AG08396 (cell line): ENCODE measurements around the gene PKIB.

Experiments used
- DNase-seq: peaks from one replicate; pipeline ENCODE4 v3.0.0; 2012; ENCODE audit warnings: low spot score, mixed read lengths

Gene PKIB

GRCh38 chr6:122669418-122669817 lies 59.2 kb downstream of the PKIB start:
- no peak for DNase-seq

GRCh38 chr6:122669868-122670267 lies 59.7 kb downstream of the PKIB start:
- DNase-seq: no peak

- no peak for DNase-seq
These were observed 61.0 kb downstream of the PKIB start for GRCh38 chr6:122671251-122671650.

GRCh38 chr6:122673343-122673961 lies 63.2 kb downstream of the PKIB start:
- DNase-seq: no peak

GRCh38 chr6:122676146-122676545 lies 65.9 kb downstream of the PKIB start:
- DNase-seq: no peak

- no peak for DNase-seq
These were observed 66.5 kb downstream of the PKIB start for GRCh38 chr6:122676688-122677087.

GRCh38 chr6:122677406-122677805 lies 67.2 kb downstream of the PKIB start:
- no peak for DNase-seq

GRCh38 chr6:122678841-122679240 lies 68.6 kb downstream of the PKIB start:
- DNase-seq: peak; percentile 9

GRCh38 chr6:122681705-122682104 lies 71.5 kb downstream of the PKIB start:
- DNase-seq: no peak

GRCh38 chr6:122683989-122684651 lies 73.9 kb downstream of the PKIB start:
- no peak for DNase-seq

GRCh38 chr6:122692175-122692598 lies 82.0 kb downstream of the PKIB start:
- DNase-seq: peak; percentile 29

- no peak for DNase-seq
These were observed 82.8 kb downstream of the PKIB start for GRCh38 chr6:122692807-122693580.

GRCh38 chr6:122694075-122694474 lies 83.9 kb downstream of the PKIB start:
- DNase-seq: no peak

GRCh38 chr6:122694602-122695001 lies 84.4 kb downstream of the PKIB start:
- DNase-seq: no peak

- DNase-seq: no peak
These were observed 85.0 kb downstream of the PKIB start for GRCh38 chr6:122695188-122695587.

- peak; percentile 16 for DNase-seq
These were observed 85.9 kb downstream of the PKIB start for GRCh38 chr6:122696079-122696478.

- DNase-seq: no peak
These were observed 86.6 kb downstream of the PKIB start for GRCh38 chr6:122696853-122697252.

GRCh38 chr6:122697458-122697857 lies 87.3 kb downstream of the PKIB start:
- no peak for DNase-seq

- DNase-seq: no peak
These were observed 91.5 kb downstream of the PKIB start for GRCh38 chr6:122701666-122702065.

GRCh38 chr6:122702841-122703240 lies 92.6 kb downstream of the PKIB start:
- DNase-seq: no peak

- no peak for DNase-seq
These were observed 93.9 kb downstream of the PKIB start for GRCh38 chr6:122704066-122704465.

GRCh38 chr6:122709922-122710512 lies 99.8 kb downstream of the PKIB start:
- no peak for DNase-seq
